ENCODE measurements around the gene SMAD3. TPM values are rescaled to one million over a fixed set of nuclear protein-coding genes. Genes with fewer than 3 reads are reported as not detected.

Gene SMAD3
- total and polyA plus RNA-seq, 8 donors, result 30.9 to 53.6 (median 50.4) TPM

GRCh38 chr15:67145710-67146109 is 80.3 kb downstream of the SMAD3 start:
- Histone ChIP-seq H3K27me3 (no peaks in the 10 kb centered on the region), H3K36me3 (no peaks in the 10 kb centered on the region), H3K27ac (peak overlapping the region in 1 of 2 donors; percentile 78), H3K4me1 (peaks cover 54 to 78% of the 10 kb centered on the region in 2 donors), H3K9me3 (no peaks in the 10 kb centered on the region), H3K4me3 (no peak overlapping the region)
- TF ChIP-seq CTCF (IDR thresholded peaks at IDR 0.05), result no peak
- DNase-seq (no peak), ATAC-seq (no peak)
- intact Hi-C loops (cut with DNase I), result no loop called here

GRCh38 chr15:67146234-67146633 is 80.8 kb downstream of the SMAD3 start:
- DNase-seq (no peak), ATAC-seq (peak; percentile 4)
- no peaks in the 10 kb centered on the region for H3K27me3 ChIP-seq
- no peak for TF ChIP-seq CTCF (IDR thresholded peaks at IDR 0.05)
- intact Hi-C loops (cut with DNase I), result no loop called here
- no peak overlapping the region for H3K4me3 ChIP-seq
- peak overlapping the region; percentile 78 to 79 for H3K27ac ChIP-seq
- H3K9me3 ChIP-seq, result no peaks in the 10 kb centered on the region
- peaks cover 57 to 79% of the 10 kb centered on the region in 2 donors for H3K4me1 ChIP-seq
- no peaks in the 10 kb centered on the region for H3K36me3 ChIP-seq

GRCh38 chr15:67146875-67147381 is 81.5 kb downstream of the SMAD3 start:
- intact Hi-C loops (cut with DNase I), result no loop called here
- H3K36me3 ChIP-seq, result no peaks in the 10 kb centered on the region
- ATAC-seq (peak; percentile 58), DNase-seq (peak in 1 of 4 donors; percentile 60)
- H3K9me3 ChIP-seq, result no peaks in the 10 kb centered on the region
- TF ChIP-seq CTCF (IDR thresholded peaks at IDR 0.05), result no peak
- no peaks in the 10 kb centered on the region for H3K27me3 ChIP-seq
- H3K4me1 ChIP-seq, result peaks cover 57 to 81% of the 10 kb centered on the region in 2 donors
- no peak overlapping the region for H3K4me3 ChIP-seq
- H3K27ac ChIP-seq, result peak overlapping the region; percentile 78 to 79

- intact Hi-C loops (cut with DNase I), result no loop called here
- Histone ChIP-seq H3K9me3 (no peaks in the 10 kb centered on the region), H3K27me3 (no peaks in the 10 kb centered on the region), H3K4me1 (peaks cover 55 to 81% of the 10 kb centered on the region in 2 donors), H3K27ac (peak overlapping the region; percentile 78 to 79), H3K4me3 (no peak overlapping the region), H3K36me3 (no peaks in the 10 kb centered on the region)
- TF ChIP-seq CTCF (IDR thresholded peaks at IDR 0.05), result no peak
- no peak for ATAC-seq
- DNase-seq, result no peak
Measured at GRCh38 chr15:67147396-67147949, 82.1 kb downstream of the SMAD3 start.

GRCh38 chr15:67148196-67148701 is 82.8 kb downstream of the SMAD3 start:
- H3K9me3 ChIP-seq, result no peaks in the 10 kb centered on the region
- intact Hi-C loops (cut with DNase I), result no loop called here
- no peaks in the 10 kb centered on the region for H3K36me3 ChIP-seq
- ATAC-seq (peak; percentile 69), DNase-seq (no peak)
- peaks cover 52 to 81% of the 10 kb centered on the region in 2 donors for H3K4me1 ChIP-seq
- no peak for TF ChIP-seq CTCF (IDR thresholded peaks at IDR 0.05)
- H3K27ac ChIP-seq, result peak overlapping the region; percentile 2 to 78
- H3K4me3 ChIP-seq, result no peak overlapping the region
- no peaks in the 10 kb centered on the region for H3K27me3 ChIP-seq

All from left lung (tissue), 10 donors.